Activated T-helper 9 cell treated with anti-CD3 and anti-CD28 coated beads, Interleukin-2, amount 50 U/mL, for 16 hours (primary cell): ENCODE results near the gene SSTR5.
"Not testable (repeated sequence)": the region's sequence is repeated elsewhere in the genome, so short reads cannot be mapped to it uniquely, and the experiment has no call there.

Experiments used
- DNase-seq: peaks from one replicate; pipeline ENCODE4 v3.0.0-alpha.2; 2020; ENCODE audit warnings: low read depth

Gene SSTR5

DNA sequence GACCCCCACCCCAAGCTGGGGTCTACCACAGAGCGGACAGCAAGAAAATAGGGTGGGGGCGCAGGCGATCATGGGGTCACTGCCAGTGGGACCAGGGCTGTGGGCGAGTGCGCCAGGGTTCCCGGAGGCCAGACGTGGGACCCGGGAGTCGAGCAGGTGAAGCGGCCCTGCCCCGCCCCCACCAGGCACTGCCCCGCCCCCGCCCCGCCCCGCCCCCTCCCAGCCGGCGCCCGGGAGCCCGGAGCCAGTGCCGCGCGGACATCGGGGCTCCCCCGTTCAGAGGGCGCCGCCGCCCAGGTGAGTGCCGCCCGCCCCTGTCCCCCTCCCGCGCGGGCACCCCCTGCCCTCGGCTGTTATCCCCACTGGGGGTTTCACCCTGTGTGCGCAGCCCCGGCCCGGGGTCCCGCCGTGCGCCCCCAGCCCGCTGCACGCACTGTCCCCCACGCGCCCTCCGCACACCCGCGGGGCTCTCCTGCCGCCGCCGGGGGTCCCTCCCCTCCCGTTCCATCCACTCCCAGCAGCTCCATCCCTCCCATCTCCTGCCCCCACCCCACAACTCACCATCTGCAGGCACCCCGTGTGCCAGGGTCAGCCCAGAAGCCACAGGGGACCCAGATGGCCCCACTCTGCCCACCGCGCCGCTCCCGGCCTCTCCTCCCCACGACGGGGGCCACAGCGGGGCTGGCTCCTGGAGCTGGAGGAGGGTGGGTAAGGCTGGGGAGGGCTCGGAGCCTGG is at the start of gene SSTR5:
TSS of gene SSTR5 (plus strand) at position 222 of the 736 bp plus-strand sequence. CDS start 6,122 bp downstream, outside the sequence.
- DNase-seq = no peak

DNA sequence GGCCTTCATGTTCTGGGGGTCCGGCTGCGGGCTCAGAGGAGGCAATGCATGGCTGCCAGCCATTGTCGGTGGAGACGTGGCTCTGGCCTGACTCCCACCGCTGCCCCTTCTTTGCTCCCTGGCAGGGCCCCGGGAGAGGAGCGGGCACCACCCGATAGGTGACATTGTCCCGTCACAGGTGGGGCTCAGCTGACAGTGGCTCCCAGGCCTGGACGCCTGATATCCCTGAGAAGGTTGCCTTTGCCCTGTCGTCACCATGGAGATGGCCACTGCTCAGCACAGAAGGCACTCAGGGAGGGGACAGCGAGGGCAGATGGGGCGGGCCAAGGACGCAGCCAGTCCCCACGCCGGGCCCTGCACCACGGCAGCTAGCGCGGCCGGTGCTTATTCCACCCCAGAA is 48.4 kb upstream of the SSTR5 start:
- DNase-seq = no peak

DNA sequence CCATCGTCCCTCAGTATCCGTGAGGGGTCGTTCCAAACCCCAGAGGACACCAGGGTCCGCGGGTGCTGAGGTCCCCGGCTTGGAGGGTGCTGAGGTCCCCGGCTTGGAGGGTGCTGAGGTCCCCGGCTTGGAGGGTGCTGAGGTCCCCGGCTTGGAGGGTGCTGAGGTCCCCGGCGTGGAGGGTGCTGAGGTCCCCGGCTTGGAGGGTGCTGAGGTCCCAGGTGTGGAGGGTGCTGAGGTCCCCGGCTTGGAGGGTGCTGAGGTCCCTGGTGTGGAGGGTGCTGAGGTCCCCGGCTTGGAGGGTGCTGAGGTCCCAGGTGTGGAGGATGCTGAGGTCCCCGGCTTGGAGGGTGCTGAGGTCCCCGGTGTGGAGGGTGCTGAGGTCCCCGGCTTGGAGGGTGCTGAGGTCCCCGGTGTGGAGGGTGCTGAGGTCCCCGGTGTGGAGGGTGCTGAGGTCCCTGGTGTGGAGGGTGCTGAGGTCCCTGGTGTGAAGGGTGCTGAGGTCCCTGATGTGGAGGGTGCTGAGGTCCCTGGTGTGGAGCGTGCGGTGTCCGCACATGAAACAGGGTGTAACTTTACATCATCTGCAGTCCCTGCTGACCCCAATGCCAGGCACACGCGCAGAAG is 47.3 kb upstream of the SSTR5 start:
- not testable (repeated sequence) for DNase-seq

DNA sequence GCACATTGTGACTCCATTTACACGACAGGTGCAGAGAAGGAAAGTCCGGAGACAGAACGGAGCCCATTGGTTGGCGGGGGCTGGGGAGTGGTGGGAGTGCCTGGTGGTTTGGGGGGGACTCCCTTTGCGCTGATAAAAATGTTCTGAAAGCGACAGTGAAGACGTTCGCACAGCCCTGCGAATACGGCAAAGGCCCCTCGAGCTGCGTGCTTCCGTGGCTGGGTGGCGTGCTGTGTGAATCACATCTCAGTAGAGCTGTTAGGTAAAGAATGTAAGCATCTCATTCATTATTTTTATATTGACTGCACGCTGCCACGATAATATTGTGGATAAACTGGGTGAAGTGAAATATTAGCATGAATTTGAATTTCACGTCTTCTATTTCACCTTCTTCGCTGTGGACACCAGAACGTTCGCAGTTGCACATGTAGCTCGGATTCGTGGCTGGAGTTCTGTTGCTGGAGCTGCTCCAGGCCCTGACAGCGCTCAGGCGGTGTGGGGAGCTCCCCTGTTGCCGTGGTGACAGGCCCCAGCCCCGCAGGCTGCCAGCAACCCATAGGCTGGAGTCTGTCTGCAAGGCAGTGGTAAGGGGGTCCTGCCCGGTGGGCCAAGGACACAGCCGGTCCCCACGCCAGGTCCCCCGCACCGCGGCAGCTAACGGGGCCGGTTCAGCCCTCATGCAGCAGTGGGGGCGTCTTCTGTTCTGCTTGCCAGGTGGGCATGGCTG is 46.3 kb upstream of the SSTR5 start:
- no peak for DNase-seq

DNA sequence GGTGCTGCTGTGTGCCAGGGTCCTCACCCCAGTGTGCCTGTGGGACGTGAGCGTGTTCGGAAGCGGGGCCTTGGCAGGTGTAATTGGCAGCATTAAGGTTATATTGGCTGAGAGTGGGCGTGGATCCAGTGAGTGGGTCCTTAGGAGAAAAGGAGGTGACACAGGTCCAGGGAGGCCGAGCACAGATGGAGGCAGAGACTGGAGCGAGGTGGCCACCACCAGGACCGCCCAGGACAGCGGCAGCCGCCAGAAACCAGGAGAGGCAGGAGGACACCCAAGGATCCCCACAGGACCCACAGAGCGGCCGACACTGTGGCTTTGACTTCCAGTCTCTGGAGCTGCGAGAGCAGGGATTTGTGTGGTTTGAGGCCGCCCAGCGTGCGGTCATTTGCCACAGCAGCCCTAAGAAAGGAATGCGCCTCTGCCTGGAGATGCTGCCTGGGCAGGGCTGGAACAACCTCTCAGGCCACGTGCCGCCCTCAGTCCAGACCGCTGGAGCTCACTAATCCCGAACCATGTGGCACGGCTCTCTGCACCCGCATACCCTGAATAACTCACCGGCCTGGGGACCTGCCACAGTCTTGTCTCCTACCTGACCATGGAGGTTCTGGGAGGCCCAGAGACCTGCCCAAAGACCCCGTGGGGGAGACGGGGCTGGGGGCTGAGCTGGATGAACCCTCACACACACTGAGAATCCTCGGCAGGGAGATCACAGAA is 45.6 kb upstream of the SSTR5 start:
- DNase-seq = no peak

DNA sequence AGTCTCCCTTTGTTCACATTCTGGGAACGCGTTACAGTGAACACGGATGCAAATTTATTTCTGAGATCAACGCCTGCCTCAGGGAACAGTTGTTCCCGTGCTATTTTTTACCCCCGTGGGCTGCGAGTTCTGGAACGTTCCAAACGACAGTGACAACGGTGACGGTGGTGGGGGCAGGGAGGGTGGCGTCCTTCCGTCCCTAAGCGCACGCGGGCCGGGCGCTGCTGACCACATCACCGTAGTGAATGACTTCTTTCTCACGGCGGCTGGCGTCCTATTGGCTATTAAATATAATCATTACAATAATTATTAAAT is 45.1 kb upstream of the SSTR5 start:
- DNase-seq = no peak

DNA sequence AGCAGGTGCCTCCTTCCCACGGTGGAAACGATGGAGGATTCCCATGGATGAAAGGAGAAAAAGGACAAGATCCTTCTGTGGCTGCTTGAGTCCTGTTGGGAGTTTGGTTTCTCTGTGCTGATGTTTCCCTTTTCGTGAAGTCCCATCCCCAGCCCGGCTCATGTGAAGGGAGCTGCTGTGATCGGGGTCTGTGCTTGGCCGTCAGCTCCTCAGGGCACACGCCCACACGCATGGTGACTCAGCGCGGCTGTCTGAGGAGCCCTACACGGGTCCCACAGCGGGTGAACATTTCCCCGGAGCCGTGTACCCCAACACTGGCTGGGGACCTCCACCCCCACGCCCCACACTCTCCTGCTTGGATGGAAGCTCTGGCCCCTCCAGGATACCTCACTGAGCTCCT is 44.5 kb upstream of the SSTR5 start:
- DNase-seq = no peak

DNA sequence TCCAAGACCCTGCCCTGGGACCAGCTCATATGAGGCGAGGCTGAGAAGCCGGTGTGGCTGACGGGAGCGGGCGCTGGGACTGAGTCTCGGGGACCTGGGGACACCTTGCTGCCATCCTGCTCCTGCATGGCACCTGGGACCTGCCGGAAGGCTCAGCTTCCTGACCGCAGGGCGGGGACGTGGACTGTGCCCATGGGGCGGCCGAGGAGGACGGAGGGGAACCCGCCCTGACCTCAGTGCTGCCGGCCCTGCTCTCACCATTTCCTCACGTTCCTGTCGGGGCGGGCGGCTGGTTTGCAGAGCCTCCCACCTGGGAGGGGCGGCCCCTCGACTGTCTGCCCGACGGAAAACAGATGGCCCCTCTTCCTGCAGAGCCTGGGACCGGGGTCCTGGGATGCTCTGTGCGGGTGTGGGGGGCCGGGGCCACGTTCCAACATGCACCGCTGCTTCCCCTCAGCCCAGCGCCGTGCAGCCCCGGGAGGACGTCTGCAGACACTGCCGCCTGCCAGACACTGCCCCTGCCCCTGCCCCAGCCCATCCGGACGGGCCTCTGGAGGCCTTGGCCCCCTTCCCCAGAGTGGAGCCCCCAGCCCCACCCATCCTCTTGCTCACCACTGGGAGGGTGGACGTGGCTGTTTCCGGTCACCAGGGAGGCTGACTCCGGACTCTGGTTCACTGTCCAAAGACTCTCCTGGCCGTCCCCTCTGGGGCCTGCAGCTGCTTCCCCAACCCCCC is 43.9 kb upstream of the SSTR5 start:
- DNase-seq = no peak

DNA sequence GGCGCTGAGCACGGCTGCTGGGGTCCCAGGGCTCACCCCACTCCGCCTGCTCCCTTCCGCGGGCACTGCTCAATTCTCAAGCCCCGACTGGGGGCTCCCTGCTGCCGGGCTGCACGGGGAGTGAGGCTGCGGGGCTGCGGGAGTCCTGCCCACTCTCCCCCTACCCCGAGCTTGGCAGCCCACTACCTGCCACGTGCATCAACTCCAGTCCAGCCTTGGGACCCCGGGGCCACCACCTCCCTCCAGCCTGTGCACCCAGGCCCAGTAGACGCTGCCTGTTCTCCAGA is 43.3 kb upstream of the SSTR5 start:
- DNase-seq = no peak

DNA sequence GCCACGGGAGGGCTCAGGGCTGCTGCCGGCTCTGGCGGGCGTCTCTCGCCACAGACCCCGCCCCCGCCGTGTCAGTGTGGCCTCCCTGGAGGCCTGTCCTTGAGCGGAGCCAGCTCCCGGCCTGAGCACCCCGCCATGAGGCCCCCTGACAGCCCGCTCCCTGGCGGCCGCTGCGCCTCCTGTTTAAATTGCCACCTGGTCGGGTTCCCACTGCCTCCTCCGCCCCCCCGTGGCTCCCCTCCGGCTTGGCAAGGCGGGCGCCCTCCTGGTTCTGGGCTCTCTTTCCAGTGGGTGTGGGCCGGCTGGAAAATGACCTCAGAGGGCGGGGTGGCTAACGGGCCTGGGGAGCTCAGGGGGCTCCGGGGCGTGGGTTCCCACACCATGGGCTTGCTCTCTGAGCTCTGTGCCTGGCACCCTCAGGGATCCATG is 42.1 kb upstream of the SSTR5 start:
- DNase-seq = no peak

DNA sequence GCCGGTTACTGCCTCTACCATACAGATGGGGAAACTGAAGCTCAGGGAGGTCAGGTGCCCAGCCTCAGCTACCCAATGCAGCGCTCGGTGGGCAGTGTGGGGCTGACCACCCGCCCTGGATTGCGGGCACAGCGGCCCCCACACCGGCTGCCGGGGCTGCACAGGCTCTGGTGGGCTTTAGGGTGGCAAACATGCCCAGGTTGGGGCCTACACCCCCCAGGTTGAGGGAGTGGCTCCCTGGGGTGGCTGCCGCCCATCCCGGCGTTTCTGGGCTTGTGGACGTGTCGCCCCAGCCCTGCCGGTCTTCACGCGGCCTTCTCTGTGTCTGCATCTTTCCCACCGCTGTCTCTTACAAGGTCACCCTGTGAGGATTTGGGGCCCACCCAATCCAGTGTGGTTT is 40.9 kb upstream of the SSTR5 start:
- no peak for DNase-seq

DNA sequence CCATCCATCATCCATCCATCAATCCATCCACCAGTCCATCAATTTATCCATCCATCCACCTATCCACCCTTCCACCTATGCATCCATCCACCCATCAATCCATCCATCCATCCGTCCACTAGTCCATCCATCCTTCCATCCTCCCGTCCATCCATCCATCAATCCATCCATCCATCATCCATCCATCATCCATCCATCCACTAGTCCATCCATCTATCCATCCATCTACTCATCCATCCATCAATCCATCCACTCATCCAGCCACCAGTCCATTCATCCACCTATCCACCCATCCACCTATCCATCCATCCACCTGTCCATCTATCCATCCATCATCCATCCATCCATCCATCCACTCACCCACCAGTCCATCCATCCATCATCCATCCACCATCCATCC is 39.9 kb upstream of the SSTR5 start:
- DNase-seq = no peak

DNA sequence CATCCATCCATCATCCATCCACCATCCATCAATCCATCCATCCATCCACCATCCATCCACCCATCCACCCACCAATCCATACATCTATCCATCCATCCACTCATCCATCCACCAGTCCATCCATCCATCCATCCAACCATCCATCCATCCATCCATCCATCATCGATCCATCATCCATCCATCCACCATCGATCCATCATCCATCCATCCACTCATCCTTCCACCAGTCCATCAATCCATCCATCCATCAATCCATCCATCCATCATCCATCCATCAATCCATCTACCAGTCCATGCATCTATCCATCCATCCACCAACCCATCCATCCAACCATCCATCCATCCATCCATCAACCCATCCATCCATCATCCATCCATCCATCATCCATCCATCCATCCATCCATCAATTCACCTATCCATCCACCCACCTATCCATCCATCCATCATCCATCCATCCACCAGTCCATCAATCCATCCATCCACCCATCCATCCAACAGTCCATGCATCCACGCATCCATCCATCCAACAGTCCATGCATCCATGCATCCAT is 39.3 kb upstream of the SSTR5 start:
- DNase-seq = no peak

DNA sequence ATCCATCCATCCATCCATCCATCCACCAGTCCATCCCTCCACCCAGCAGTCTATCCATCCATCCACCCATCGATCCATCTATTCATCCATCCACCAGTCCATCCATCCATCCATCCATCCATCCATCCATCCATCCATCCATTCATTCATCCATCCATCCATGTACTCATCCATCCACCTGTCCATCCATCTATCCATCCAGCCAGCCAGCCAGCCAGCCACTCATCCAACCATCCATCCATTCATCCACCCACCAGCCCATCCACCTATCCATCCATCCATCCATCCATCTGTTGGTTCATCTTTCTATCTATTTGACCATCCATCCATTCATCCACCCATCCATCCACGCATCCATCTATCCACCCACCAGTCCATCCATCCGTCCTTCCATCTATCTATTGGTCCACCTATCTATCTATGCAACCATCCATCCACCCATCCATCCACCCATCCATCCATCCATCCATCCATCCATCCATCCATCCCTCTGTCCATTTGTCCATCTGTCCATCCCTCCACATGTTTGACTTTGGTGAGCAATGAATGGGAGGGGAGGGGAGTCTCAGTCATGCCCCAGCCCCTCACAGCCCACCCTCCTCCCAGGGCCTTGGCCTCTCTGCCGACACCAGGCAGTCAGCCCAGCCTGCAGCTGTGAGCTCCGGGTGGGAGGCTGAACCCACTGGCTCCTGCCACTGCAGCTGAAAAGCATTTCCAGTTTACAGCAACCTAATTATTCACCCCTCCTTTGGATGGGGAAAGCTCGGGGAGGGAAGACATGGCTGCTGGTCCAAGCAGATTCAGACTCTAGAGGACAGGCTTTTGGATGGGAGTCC is 38.1 kb upstream of the SSTR5 start:
- DNase-seq = no peak

DNA sequence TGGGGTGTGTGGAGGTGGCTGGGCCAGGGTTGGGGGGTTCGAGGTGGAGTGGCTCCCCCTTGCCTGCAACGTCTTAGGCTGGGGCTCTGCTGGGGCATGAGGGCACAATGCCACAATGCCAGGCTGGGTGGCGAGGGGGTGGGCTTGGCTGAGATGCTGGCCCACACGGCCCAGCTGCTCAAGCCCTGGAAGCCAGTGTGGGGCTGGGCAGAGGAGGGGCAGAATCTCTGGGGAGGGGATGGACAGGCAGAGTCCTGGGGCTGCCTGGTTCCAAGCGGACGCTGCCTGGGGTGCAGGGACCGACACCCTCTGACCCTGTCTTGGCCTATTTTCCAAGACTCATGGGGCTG is 37.5 kb upstream of the SSTR5 start:
- no peak for DNase-seq

DNA sequence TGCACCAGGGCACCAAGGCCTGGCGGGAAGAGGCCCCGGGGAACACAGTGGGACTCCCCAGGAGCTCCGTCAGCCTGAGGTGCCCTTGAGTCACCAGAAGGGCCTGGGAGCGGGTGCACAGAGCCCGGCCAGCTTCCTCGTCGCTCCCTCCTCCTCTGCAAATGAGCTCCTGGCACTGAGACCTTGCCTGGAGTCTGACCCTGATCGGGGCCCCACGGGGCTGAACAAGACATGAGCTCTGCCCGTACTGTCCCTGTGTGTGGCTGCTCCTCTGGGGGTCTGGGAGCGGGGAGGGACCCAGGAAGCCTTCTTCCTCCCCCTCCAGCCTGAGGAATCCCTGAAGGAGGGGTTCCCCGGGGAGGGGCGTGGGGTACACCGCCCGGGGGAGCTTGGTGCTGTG is 36.4 kb upstream of the SSTR5 start:
- no peak for DNase-seq

DNA sequence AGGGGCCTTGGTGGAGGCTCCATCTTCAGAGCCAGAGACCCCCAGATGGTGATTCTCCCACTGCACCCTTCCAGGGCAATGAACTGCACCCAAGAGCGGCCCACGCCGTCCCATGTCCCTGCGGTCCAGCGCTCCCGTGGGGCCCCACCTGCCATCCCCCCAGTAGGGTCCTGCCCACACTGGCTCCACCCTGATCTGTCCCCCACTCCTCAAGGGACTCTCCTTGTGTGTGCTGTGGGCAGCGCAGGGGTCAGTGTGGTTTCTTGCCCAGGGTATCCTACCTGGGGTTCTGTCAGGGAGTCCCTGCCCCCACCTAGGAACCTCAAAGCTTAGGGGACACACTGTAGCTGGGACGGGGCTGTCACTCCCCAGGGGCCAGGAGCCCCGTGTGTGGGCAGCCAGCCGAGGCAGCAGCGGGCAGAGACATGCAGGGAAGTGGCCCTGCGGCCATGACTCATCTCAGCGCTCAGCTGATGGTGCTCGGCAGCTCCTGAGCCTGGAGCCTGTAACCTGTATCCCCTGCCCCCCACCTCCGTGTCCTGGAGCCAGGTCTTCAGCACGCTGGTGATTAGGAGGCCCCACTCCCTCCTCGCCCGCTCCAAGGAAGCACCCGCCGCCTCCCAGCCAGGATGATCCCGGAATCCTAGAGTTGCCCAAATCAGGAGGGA is 35.7 kb upstream of the SSTR5 start:
- no peak for DNase-seq

DNA sequence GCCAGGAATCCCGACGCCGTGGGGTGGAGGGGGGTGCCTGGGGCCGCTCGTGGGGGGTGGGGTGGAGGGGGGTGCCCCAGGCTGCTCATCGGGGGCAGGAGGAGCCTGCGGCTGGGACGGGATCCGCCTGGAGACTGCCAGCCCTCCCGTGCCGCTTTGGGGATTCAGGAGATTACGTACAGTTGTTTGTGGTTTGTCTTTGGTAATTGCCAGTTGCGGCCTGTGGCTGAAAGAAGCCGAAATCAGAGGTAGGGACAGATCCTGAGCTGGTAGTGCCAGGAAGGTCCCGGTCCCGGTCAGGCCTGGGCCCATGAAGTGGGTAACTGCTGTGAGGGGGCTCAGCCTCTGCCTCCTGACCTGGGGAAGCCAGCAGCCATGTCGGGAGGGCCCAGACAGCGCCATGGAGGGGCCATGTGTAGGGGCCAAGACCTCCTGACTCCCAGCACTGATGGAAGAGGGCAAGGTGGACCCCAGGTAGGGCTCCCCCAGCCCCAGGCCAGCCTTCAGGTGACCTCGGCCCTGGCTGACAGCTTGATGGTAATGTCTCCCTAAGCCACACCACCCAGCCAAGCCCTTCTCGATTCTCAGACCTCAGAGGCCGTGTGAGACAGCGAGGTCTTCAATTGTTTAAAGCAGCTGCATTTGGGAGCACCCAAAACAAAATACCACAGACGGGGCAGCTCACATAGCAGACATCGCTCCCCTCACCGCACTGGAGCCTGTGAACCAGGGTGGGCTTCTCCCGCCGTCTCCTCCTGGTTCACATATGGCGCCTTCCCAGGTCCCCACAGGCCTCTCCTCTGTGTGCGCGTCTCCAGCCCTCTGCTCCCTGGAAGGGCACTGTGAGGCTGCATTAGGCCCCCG is 34.9 kb upstream of the SSTR5 start:
- DNase-seq = no peak

DNA sequence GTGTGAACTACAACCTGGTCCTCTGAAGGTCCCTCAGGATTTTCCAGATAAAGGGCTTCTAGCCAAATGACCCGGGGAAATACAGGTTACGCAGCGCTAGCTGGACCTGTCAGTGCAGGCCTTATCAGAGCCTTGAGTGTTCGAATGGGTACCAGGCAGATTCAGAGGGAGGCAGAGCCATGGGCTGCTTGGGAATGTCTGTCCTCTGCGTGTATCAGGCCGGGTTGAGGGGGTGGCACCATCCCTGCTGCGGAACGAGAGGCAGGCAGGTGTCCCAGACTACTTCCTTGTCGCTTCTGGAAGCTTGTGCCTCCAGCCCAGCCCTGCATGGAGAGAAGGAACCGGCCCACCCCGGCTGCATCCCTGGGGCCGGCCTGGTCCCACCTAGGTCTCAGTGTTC is 33.6 kb upstream of the SSTR5 start:
- no peak for DNase-seq

DNA sequence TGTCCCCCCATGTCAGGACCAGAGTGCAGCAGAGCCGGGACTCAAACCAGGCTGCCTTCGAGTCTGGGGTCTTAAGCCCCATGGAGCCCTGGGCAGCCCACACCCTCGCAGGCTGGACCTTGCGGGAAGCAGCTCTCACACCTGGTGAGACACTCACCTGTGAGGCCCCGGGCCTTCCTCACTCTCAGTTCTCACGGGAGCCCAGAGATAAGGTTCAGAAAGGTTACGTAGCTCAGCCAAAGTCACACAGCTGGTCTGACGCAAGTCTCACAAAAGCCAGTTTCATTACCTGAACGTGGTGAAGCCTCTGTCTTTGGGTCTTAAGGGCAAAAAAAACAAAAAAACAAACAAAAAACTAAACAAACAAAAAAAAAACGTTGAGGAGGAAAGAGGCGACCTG is 32.8 kb upstream of the SSTR5 start:
- DNase-seq = no peak
